Measurements from ENCODE around the gene LRFN4. TPM values are rescaled to one million over a fixed set of nuclear protein-coding genes. Genes with fewer than 3 reads are reported as not detected.

Gene LRFN4
- total RNA-seq, 6 experiments from 2014 or later: 30.3 to 43.4 (median 34.6) TPM

DNA sequence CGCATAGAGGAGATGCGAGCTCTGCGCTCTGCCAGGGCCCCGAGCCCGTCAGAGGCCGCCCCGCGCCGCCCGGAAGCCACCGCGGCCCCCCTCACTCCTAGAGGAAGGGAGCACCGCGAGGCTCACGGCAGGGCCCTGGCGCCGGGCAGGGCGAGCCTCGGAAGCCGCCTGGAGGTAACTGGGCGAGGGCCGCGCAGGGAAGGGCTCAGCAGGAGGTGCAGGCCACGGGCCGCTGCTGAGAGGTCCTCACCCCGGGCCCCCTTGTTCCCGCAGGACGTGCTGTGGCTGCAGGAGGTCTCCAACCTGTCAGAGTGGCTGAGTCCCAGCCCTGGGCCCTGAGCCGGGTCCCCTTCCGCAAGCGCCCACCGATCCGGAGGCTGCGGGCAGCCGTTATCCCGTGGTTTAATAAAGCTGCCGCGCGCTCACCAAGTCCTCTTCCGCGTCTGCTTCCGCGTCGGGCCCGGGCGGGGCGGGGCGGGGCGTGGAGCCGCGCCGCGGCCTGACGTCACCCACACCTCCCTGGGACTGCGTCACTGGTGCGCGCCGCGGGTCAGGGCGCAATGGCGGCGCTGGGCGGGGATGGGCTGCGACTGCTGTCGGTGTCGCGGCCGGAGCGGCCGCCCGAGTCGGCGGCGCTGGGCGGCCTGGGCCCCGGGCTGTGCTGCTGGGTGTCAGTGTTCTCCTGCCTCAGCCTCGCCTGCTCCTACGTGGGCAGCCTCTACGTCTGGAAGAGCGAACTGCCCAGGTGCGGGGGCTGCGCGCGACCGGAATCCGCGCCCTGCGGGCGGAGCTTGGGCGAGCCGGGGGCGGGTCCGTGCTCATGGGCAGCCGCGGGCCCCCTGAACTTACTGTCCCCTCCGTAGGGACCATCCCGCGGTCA is 13.7 kb upstream of the LRFN4 start, which contains the start of gene RCE1:
RCE1 (plus strand) TSS at position 546 of the 880 bp plus-strand sequence; CDS start at position 561, 15 bp downstream.
- DNase-seq: peak; percentile 81
- TF ChIP-seq, protein P1, sequence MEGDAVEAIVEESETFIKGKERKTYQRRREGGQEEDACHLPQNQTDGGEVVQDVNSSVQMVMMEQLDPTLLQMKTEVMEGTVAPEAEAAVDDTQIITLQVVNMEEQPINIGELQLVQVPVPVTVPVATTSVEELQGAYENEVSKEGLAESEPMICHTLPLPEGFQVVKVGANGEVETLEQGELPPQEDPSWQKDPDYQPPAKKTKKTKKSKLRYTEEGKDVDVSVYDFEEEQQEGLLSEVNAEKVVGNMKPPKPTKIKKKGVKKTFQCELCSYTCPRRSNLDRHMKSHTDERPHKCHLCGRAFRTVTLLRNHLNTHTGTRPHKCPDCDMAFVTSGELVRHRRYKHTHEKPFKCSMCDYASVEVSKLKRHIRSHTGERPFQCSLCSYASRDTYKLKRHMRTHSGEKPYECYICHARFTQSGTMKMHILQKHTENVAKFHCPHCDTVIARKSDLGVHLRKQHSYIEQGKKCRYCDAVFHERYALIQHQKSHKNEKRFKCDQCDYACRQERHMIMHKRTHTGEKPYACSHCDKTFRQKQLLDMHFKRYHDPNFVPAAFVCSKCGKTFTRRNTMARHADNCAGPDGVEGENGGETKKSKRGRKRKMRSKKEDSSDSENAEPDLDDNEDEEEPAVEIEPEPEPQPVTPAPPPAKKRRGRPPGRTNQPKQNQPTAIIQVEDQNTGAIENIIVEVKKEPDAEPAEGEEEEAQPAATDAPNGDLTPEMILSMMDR (IDR thresholded peaks at IDR 0.05): no peak
- Mint-ChIP-seq H3K27me3 (ENCODE audit: insufficient read depth) (no peaks in the 10 kb centered on the region; the same call in none of the 2 replicates), H3K4me3 (peak within 1 kb of the TSS; percentile 94), H3K4me1 (ENCODE audit: low read depth) (peaks cover 49% of the 10 kb centered on the region), H3K27ac (peak within 1 kb of the TSS; percentile 80), H3K36me3 (ENCODE audit: low read depth) (peaks cover 24% of the 10 kb centered on the region), H3K9me3 (no peaks in the 10 kb centered on the region)

DNA sequence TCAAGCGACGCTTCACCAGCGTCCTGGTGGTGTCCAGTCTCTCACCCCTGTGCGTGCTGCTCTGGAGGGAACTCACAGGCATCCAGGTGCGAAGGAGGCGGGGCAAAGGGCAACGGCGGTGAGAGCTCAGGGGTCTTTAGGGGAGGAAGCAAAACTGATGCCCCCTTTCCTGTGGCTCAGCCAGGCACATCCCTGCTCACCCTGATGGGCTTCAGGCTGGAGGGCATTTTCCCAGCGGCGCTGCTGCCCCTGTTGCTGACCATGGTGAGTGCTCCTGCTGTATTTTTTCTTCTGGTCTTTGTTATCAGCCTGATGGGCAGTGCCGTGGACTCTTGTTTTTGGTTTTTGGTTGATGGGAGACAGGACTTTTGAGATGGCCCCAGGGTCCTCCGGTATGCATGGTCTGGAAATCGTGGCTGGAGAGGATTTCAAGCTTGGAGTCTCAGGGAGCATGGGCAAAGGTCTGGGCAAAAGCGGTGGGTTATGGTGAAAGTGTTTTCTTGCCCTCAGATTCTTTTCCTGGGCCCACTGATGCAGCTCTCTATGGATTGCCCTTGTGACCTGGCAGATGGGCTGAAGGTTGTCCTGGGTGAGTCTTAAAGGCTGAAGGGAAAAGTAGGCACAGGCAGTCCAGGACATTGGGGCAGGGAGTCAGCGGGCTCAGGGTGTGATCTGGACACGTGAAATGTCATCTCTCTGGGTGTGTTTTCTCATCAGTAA is 12.9 kb upstream of the LRFN4 start:
- Mint-ChIP-seq H3K4me1 (ENCODE audit: low read depth) (peaks cover 49% of the 10 kb centered on the region), H3K9me3 (no peaks in the 10 kb centered on the region), H3K36me3 (ENCODE audit: low read depth) (peaks cover 24% of the 10 kb centered on the region), H3K27me3 (ENCODE audit: insufficient read depth) (no peaks in the 10 kb centered on the region; the same call in none of the 2 replicates), H3K4me3 (peak overlapping the region; percentile 94), H3K27ac (peak overlapping the region; percentile 80)
- DNase-seq: no peak
- TF ChIP-seq, protein P1 (IDR thresholded peaks at IDR 0.05): no peak

DNA sequence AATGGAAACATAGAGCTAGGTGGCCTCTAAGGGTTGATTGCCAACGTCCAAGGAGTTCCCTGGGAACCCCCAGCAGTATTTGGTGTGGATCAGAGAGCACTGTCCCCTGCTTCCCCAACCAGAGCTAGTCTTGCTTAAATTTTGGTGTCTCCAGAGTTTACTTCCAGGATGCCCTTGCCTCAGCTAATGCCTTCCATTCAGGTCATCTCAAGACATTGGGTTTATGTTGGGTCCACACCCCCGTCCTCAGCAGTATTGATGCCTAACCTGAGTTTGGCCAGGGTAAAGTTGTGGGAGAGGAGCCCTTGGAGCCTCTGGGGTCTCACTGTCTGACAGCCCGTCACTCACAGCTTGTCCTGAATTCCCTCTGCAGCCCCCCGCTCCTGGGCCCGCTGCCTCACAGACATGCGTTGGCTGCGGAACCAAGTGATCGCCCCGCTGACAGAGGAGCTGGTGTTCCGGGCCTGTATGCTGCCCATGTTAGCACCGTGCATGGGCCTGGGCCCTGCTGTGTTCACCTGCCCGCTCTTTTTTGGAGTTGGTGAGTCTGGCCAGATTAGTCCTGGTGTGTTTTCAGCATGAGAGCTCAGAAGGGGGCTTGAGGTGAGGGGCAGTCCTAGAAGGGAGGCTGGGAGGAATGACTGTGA is 12.2 kb upstream of the LRFN4 start:
- peaks cover 49% of the 10 kb centered on the region for H3K4me1 Mint-ChIP-seq (ENCODE audit: low read depth)
- no peak for DNase-seq
- H3K27ac Mint-ChIP-seq: peak overlapping the region; percentile 80; the same call in 1 of the 2 replicates
- H3K4me3 Mint-ChIP-seq: peak overlapping the region; percentile 94
- H3K9me3 Mint-ChIP-seq: no peaks in the 10 kb centered on the region
- TF ChIP-seq, protein P1 (IDR thresholded peaks at IDR 0.05): no peak
- H3K27me3 Mint-ChIP-seq (ENCODE audit: insufficient read depth): no peaks in the 10 kb centered on the region; the same call in none of the 2 replicates
- H3K36me3 Mint-ChIP-seq (ENCODE audit: low read depth): peaks cover 24% of the 10 kb centered on the region

DNA sequence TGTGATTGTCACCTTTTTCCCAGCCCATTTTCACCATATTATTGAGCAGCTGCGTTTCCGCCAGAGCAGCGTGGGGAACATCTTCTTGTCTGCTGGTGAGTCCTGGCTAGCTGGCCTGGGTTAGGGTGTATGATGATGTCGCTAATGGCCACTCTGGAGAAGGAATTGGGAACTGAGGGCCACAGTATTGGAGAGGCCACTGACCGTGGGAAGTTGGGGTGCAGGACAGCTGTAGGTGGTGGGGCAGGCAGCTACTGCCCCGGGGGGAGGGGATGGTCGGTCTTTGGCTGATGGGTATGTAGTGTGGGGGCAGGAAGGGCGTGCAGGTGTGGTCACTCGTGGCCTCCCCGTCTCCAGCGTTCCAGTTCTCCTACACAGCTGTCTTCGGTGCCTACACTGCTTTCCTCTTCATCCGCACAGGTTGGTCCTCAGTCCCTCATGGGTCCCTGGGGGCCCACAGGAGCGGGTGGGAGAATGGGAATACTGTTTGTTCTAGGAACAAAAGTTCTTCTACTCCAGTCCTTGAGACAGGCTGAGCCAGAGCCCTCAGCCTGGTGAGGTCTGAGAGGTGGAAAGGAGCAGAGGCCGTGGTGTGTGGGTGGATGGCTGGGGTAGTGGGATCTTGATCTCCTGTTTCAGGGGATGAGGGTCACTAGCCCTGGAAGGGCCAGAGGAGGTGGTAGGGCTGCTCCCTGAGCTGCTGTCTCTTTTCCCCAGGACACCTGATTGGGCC is 11.6 kb upstream of the LRFN4 start:
- H3K27me3 Mint-ChIP-seq (ENCODE audit: insufficient read depth): peaks cover 5% of the 10 kb centered on the region
- peaks cover 22% of the 10 kb centered on the region for H3K36me3 Mint-ChIP-seq (ENCODE audit: low read depth)
- H3K4me1 Mint-ChIP-seq (ENCODE audit: low read depth): peaks cover 45% of the 10 kb centered on the region
- H3K4me3 Mint-ChIP-seq: peak overlapping the region; percentile 5; the same call in 1 of the 2 replicates
- no peak overlapping the region for H3K27ac Mint-ChIP-seq
- H3K9me3 Mint-ChIP-seq: no peaks in the 10 kb centered on the region
- TF ChIP-seq, protein P1 (IDR thresholded peaks at IDR 0.05): no peak
- DNase-seq: no peak

DNA sequence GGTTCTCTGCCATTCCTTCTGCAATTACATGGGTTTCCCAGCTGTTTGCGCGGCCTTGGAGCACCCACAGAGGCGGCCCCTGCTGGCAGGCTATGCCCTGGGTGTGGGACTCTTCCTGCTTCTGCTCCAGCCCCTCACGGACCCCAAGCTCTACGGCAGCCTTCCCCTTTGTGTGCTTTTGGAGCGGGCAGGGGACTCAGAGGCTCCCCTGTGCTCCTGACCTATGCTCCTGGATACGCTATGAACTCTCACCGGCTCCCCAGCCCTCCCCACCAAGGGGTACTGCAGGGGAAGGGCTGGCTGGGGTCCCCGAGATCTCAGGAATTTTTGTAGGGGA is 11.0 kb upstream of the LRFN4 start:
- H3K9me3 Mint-ChIP-seq: no peaks in the 10 kb centered on the region
- peaks cover 7% of the 10 kb centered on the region for H3K27me3 Mint-ChIP-seq (ENCODE audit: insufficient read depth)
- no peak overlapping the region for H3K27ac Mint-ChIP-seq
- TF ChIP-seq, protein P1 (IDR thresholded peaks at IDR 0.05): peak; percentile 34
- no peak for DNase-seq
- peaks cover 39% of the 10 kb centered on the region for H3K4me1 Mint-ChIP-seq (ENCODE audit: low read depth)
- no peak overlapping the region for H3K4me3 Mint-ChIP-seq
- peaks cover 16% of the 10 kb centered on the region for H3K36me3 Mint-ChIP-seq (ENCODE audit: low read depth)
